Stimulated activated CD4-positive, alpha-beta T cell treated with anti-CD3 and anti-CD28 coated beads, Interleukin-12 subunit alpha, Interleukin-12 subunit beta, amount 100 ng/mL, for 4 hours (primary cell): ENCODE data around the gene FAM50A.
A peak's percentile ranks its signal among the peaks of the same experiment; 100 is the strongest.
"Not testable (repeated sequence)": the region's sequence is repeated elsewhere in the genome, so short reads cannot be mapped to it uniquely, and the experiment has no call there.

ENCODE experiments used
- DNase-seq: peaks from one replicate; pipeline ENCODE4 v3.0.0-alpha.2; 2020

FAM50A gene

DNA sequence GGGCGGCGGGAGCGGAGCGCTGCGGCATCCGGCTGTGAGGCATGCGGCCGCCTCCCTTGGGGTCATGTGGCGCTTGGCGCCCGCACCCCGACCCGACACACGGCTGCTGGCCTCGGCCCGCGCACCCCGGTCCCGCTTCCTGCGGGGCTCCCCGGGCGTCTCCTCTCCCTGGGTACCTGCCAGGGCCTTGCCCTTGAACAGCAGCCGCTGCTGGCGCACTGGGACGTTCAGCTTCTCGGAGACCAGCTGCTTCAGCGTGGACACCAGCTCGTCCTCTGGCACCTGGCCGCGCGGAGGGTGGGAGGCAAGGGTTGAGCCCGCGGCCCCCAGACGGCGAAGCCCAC is 42.1 kb downstream of the FAM50A start:
- DNase-seq, result peak; percentile 27

DNA sequence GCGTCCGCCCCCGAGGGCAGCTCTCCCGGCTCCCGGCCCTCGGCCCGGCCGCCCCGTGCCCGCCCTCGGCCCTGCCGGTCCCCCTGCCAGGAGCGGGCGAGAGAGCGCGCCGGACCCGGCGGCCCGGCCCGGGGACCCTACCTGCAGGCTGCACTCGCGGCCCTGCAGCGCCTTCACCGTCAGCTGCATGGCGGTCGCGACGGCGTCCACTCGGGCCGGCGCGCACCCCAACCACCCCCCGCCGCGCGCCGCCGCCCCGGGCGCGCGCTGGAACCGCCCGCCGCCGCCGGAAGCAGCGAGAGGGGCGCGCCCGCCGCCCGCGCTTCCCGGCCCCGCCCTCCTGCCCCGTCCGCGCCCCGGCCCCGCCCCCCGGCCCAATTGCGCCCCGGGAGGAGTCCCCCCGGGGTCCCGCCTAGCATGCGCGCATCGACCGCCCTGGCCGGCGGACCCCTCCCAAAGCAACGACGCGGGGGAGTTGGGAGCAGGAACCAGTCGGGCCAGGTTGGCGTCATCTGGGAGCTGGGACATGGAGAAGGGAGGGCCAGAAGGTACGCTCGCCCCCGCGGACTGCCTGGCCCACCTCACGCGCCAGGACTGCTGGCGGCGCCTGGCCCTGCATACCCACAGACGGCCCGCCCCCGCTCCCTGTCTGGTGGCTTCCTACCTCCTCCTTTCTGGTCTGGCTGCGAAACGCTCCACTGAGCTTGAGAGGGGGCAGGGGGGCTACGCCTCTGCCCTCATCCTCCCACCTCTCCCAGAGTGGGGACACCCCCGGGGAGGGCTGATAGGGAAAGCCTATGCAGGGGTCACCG is 42.7 kb downstream of the FAM50A start, which contains the start of gene UBL4A:
TSS of gene UBL4A (minus strand) at position 220 of the 812 bp plus-strand sequence. CDS start at position 189, 31 bp downstream.
- DNase-seq, result peak; percentile 63

DNA sequence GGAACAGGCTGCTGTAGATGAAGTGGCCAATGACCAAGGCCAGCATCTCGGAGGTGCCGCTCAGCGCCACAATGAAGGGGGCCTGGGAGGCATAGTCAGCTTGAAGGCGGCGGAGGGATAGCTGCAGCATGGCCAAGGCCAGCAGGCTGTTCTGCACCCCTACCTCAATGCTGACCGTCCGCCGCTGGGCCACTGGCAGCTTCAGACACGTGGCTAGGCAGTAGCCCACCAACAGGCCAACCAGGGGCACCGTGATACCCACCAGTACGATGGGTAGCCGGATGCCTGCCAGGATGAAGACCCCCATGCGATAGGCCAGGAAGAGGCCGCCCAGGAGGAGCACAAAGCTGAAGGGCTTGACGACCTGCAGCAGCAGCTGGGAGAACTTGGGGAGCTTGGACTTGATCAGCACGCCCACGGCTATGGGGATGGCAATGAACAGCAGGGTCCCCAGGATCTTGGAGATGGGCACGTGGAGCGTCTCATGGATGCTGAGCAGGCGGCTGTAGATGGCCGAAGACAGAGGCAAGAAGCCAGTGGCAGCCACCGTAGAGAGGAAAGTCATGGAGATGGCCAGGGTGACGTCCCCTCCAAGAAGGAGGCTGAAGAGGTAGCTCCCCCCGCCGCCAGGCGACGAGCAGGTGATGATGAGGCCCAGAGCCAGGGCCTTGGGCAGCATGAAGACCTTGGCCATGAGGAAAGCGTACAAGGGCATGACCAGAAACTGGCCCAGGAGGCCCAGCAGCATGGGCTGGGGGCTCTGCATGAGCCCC is 43.8 kb downstream of the FAM50A start:
- DNase-seq, result no peak

DNA sequence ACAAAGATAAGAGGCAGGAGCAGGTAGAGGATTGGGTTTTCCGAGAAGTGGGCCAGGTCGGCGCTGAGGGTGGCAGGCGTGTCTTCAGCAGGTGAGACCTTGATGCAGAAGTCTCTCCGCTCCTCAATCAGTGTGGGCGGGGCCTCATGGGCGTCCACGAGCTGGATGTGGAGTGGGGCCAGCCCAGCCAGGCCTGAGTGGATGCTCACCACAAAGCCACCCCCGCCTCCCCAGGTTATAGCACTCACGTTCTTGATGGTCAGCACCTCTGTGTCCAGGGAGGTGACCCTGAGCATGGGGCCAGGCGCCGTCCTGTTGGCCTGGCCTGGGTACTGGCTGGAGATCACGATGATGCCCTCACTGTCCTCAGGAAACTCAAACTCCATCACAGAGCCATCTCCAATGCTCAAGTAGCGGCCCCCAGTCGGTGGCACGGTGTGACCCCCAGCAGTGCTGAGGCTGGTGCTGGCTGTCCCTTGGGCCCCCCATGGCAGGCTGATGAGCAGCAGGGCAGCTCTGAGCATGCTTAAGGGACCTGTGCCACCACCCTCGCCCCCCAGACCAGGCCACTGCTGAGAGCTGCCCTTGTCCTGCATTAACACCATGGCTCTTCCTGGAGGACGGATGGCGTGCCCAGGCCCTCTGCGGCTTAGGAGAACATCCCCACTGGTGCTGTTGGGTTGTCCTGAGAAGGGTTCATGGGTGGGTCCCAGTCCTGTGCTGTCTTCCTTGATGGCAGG is 44.6 kb downstream of the FAM50A start:
- DNase-seq, result no peak

DNA sequence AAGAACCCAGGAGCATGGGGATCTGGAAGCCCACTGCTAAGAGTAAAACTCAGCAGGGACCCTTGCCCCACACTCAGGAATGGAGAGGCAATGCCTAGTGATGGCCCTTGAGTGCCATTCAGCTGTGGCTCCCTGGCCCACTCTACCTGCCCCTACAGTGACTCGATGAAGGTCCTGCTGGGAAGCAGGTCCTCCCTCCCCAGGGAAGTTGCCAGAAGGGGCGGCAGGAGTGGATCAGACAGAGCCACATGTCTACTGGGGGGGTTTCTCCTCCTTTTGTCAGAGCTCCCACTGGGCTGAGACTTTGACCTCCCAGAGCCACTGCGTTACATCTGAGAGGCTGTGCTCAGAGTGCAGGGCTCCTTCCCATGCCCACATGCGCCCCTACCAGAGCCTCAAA is 45.2 kb downstream of the FAM50A start:
- no peak for DNase-seq

DNA sequence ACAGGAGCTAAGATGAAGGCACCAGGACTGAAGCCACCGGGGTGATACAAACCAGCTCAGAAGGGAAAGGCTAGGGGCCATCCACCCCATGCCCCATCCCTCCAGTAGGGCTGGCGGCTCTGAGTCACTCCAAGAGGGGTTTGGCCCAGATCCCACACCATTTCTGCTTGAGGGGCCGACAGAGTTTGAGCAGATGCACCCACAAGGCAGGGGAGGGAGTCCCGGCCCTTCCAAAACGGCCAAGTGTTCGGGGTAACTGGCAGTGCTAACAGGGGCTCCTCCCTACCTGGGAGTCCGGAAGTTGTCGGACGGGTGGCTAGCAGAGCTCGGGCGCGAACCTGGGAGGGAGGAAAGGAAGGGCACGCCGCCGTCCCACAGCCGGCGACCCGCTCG is 46.1 kb downstream of the FAM50A start:
- DNase-seq, result no peak

DNA sequence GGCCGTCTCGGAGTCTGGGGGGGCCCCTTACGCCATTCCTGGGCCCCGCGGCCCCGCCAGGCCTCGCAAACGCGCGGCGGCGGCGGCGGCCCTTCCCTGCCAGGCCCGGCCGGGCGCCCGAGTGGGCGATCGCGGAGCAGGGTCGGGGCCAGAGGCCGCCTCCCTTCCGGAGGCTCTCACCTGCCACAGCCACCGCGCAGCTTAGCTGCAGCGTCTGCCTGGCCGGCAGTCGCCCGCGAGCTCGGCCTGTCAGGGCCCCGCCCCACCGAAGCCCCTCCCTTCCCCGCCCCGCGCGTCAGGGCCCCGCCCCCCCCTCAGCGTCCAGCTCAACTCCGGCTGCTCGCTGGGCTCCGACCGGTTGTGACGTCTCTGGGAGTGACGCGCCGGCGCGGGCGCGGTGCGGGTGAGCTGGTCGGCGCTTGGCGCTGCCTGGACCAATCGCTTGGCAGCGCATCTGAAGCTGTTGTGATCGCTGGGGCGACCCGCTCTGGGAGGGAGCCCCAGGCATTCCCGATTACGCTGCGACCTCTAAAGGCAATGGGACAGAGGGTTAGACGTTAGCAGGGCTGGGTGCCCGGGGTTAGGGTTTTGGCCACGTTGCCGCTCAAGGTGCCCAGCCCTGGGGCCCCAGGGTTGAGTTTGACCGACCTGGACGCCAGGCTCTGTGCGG is 46.6 kb downstream of the FAM50A start, which contains the start of gene SLC10A3:
TSS of gene SLC10A3 (minus strand) at position 216 of the 670 bp plus-strand sequence. CDS start 1,689 bp downstream, outside the sequence.
- peak; percentile 84 for DNase-seq

DNA sequence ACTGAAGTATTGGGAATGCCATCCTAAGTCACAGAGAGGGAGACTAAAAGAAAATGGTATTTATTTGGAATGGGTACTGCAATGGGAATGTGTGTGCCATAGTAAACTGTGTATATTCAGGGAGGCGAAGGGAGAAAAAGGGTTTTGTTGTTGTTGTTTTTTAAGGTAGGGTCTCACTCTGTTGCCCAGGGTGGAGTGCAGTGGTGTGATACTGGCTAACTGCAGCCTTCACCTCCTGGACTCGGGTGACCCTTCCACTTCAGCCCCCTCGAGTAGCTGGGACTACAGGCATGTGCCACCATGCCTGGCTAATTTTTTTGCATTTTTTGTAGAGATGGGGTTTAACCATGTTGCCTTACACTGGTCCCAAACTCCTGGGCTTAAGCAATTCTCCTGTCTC is 50.8 kb downstream of the FAM50A start:
- no peak for DNase-seq

DNA sequence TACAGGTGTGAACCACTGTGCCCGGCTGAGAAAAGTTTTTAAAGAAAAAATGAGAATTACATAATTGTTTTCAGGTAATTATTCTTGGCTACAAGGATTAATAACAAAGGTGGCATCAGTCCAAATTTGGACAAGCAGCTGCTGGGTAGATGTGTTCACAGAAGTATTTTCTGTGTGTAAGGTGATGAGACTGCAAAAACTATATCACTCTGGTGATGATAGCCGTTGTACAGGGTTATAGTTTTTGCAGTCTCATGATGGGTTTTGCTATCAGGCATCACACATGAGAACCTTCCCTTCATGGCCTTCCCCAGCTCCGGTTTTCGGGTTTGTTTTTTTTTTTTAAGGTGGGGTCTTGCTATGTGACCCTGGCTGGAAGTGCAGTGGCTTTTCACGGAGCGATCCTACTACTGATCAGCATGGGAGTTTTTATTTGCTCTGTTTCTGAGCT is 51.6 kb downstream of the FAM50A start:
- DNase-seq, result no peak

DNA sequence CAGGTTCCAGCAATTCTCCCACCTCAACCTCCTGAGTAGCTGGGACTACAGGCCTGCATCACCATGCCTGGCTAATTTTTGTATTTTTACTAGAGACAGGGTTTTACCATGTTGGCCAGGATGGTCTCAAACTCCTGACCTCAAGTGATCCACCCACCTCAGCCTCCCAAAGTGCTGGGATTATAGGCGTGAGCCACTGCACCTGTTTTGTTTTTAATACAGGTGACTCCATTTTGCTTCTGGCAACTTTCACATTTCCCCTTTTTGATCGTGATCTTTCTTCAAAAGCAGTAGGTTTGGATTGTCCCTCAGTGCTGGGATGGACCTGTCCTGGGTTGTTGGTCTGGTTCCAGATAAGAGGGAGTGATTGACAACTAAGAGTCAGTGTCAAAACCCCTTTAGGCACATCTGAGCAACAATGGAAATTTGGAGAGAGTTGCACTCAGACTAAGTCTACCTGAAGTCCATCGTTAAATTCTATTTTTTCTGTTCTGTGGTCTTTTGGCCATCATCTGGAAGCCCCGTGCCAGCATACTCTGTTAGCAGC is 52.7 kb downstream of the FAM50A start:
- DNase-seq, result not testable (repeated sequence)
